ENCODE measurements around the gene PTAR1. TPM values are rescaled to one million over a fixed set of nuclear protein-coding genes. Genes with fewer than 3 reads are reported as not detected.

The PTAR1 gene
- total RNA-seq, 2 experiments from 2014 or later: 65.9 to 67.1 TPM

GRCh38 chr9:69718218-69718617 is 41.6 kb downstream of the PTAR1 start:
- Histone ChIP-seq H3K27me3 (ENCODE audit: control insufficient read depth in 1 of 2, insufficient read depth in 2 of 2, low read length in 2 of 2) (no peaks in the 10 kb centered on the region), H3K9me3 (ENCODE audit: control insufficient read depth in 1 of 2, insufficient read depth in 1 of 2, low read length in 2 of 2) (no peaks in the 10 kb centered on the region), H3K4me1 (ENCODE audit: insufficient read depth, low read length) (no peaks in the 10 kb centered on the region), H3K36me3 (ENCODE audit: insufficient read depth, low read length) (peaks cover 41% of the 10 kb centered on the region), H3K27ac (ENCODE audit: low read depth in 1 of 2, low read length in 2 of 2) (no peak overlapping the region), H3K4me3 (ENCODE audit: low read length) (no peak overlapping the region)
- DNase-seq (no peak), ATAC-seq (ENCODE audit: poor library complexity) (no peak)
- no peaks in the 10 kb centered on the region for H3K9me3 Mint-ChIP-seq
- no peak overlapping the region for H3K4me3 Mint-ChIP-seq
- no peaks in the 10 kb centered on the region for H3K4me1 Mint-ChIP-seq (ENCODE audit: low read depth)
- H3K27me3 Mint-ChIP-seq: no peaks in the 10 kb centered on the region
- POLR2A ChIA-PET: no interaction called here
- peaks cover 86% of the 10 kb centered on the region for H3K36me3 Mint-ChIP-seq (ENCODE audit: low read depth)
- H3K27ac Mint-ChIP-seq: no peak overlapping the region
- intact Hi-C loops (cut with DNase I, micrococcal nuclease): loop anchor here in 1 of 2 experiments (10.0 kb wide), 1 partner anchor 63 kb away; no protein-coding TSS in a partner anchor
- CTCF ChIA-PET: no interaction called here
- no peak for TF ChIP-seq CTCF (IDR thresholded peaks at IDR 0.05)

- no peaks in the 10 kb centered on the region for H3K27me3 ChIP-seq (ENCODE audit: control insufficient read depth in 1 of 2, insufficient read depth in 2 of 2, low read length in 2 of 2)
- H3K36me3 ChIP-seq (ENCODE audit: insufficient read depth, low read length): peaks cover 37% of the 10 kb centered on the region
- no peaks in the 10 kb centered on the region for H3K4me1 ChIP-seq (ENCODE audit: insufficient read depth, low read length)
- Mint-ChIP-seq H3K9me3 (no peaks in the 10 kb centered on the region), H3K27ac (no peak overlapping the region), H3K36me3 (ENCODE audit: low read depth) (peaks cover 83% of the 10 kb centered on the region), H3K27me3 (no peaks in the 10 kb centered on the region), H3K4me1 (ENCODE audit: low read depth) (no peaks in the 10 kb centered on the region), H3K4me3 (no peak overlapping the region)
- intact Hi-C loops (cut with DNase I, micrococcal nuclease): loop anchor here in 1 of 2 experiments (10.0 kb wide), 1 partner anchor 61 kb away; no protein-coding TSS in a partner anchor
- TF ChIP-seq CTCF (IDR thresholded peaks at IDR 0.05): no peak
- DNase-seq: no peak
- H3K27ac ChIP-seq (ENCODE audit: low read depth in 1 of 2, low read length in 2 of 2): no peak overlapping the region
- no peak overlapping the region for H3K4me3 ChIP-seq (ENCODE audit: low read length)
- ChIA-PET CTCF (no interaction called here), POLR2A (no interaction called here)
- ATAC-seq (ENCODE audit: poor library complexity): no peak
- no peaks in the 10 kb centered on the region for H3K9me3 ChIP-seq (ENCODE audit: control insufficient read depth in 1 of 2, insufficient read depth in 1 of 2, low read length in 2 of 2)
Observed at GRCh38 chr9:69715825-69716224, 44.0 kb downstream of the PTAR1 start.

- H3K27me3 ChIP-seq (ENCODE audit: control insufficient read depth in 1 of 2, insufficient read depth in 2 of 2, low read length in 2 of 2): no peaks in the 10 kb centered on the region
- Mint-ChIP-seq H3K4me3 (no peak overlapping the region), H3K27me3 (no peaks in the 10 kb centered on the region), H3K27ac (no peak overlapping the region), H3K36me3 (ENCODE audit: low read depth) (peaks cover 76% of the 10 kb centered on the region), H3K4me1 (ENCODE audit: low read depth) (no peaks in the 10 kb centered on the region), H3K9me3 (no peaks in the 10 kb centered on the region)
- H3K36me3 ChIP-seq (ENCODE audit: insufficient read depth, low read length): peaks cover 37% of the 10 kb centered on the region
- TF ChIP-seq CTCF (IDR thresholded peaks at IDR 0.05): no peak
- ChIA-PET CTCF (no interaction called here), POLR2A (no interaction called here)
- no peaks in the 10 kb centered on the region for H3K4me1 ChIP-seq (ENCODE audit: insufficient read depth, low read length)
- no peaks in the 10 kb centered on the region for H3K9me3 ChIP-seq (ENCODE audit: control insufficient read depth in 1 of 2, insufficient read depth in 1 of 2, low read length in 2 of 2)
- H3K4me3 ChIP-seq (ENCODE audit: low read length): no peak overlapping the region
- DNase-seq (no peak), ATAC-seq (ENCODE audit: poor library complexity) (no peak)
- intact Hi-C loops (cut with DNase I, micrococcal nuclease): loop anchor here in 1 of 2 experiments (10.0 kb wide), 1 partner anchor 60 kb away; no protein-coding TSS in a partner anchor
- H3K27ac ChIP-seq (ENCODE audit: low read depth in 1 of 2, low read length in 2 of 2): no peak overlapping the region
Observed at GRCh38 chr9:69715096-69715495, 44.7 kb downstream of the PTAR1 start.

Data from CD4-positive, alpha-beta T cell (primary cell).